ENCODE results near the gene MEGF6. TPM values are rescaled to one million over a fixed set of nuclear protein-coding genes. Genes with fewer than 3 reads are reported as not detected.

The MEGF6 gene
- total and polyA plus RNA-seq, 4 donors = 6.0 to 19.9 (median 15.3) TPM

GRCh38 chr1:3638027-3638426 is 26.7 kb upstream of the MEGF6 start:
- H3K27me3 ChIP-seq (ENCODE audit: control insufficient read depth, insufficient read depth, low read length) = no peaks in the 10 kb centered on the region
- no peaks in the 10 kb centered on the region for H3K9me3 ChIP-seq (ENCODE audit: control insufficient read depth, insufficient read depth, low read length)
- H3K36me3 ChIP-seq (ENCODE audit: control insufficient read depth, insufficient read depth, low read length) = peaks cover 92% of the 10 kb centered on the region
- DNase-seq (ENCODE audit: low read depth in 4 of 6, low spot score in 6 of 6) = no peak
- no peak overlapping the region for H3K4me3 ChIP-seq (ENCODE audit: low read depth, low read length)
- no peak overlapping the region for H3K27ac ChIP-seq (ENCODE audit: low read depth, low read length)
- WGBS (ENCODE audit: insufficient coverage) = 89% methylated on average over 11 of the region's 12 CpGs
- no peaks in the 10 kb centered on the region for H3K4me1 ChIP-seq (ENCODE audit: control insufficient read depth, insufficient read depth, low read length)

GRCh38 chr1:3636531-3636930 is 25.2 kb upstream of the MEGF6 start:
- 98% methylated on average over 10 of the region's 11 CpGs for WGBS (ENCODE audit: insufficient coverage)
- H3K4me1 ChIP-seq (ENCODE audit: control insufficient read depth, insufficient read depth, low read length) = no peaks in the 10 kb centered on the region
- H3K9me3 ChIP-seq (ENCODE audit: control insufficient read depth, insufficient read depth, low read length) = no peaks in the 10 kb centered on the region
- peaks cover 98% of the 10 kb centered on the region for H3K36me3 ChIP-seq (ENCODE audit: control insufficient read depth, insufficient read depth, low read length)
- no peaks in the 10 kb centered on the region for H3K27me3 ChIP-seq (ENCODE audit: control insufficient read depth, insufficient read depth, low read length)
- no peak overlapping the region for H3K27ac ChIP-seq (ENCODE audit: low read depth, low read length)
- DNase-seq (ENCODE audit: low read depth in 4 of 6, low spot score in 6 of 6) = no peak
- H3K4me3 ChIP-seq (ENCODE audit: low read depth, low read length) = no peak overlapping the region

DNA sequence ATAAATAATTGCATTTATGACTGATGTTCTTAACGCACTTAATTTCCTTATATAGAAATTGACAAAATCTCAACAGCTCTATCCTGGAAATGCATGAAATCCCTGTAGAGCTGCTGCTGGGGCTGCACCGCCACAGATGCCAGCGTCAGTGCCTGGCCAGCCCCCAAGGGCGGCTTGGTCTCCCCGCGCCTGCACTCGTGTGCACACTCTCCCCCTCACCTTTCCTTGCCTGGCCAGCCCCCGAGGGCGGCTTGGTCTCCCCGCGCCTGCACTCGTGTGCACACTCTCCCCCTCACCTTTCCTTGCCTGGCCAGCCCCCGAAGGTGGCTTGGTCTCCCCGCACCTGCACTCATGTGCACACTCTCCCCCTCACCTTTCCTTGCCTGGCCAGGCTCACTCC is 24.8 kb upstream of the MEGF6 start:
- WGBS (ENCODE audit: insufficient coverage) = 97% methylated on average over 12 of the region's 14 CpGs
- Histone ChIP-seq H3K27me3 (ENCODE audit: control insufficient read depth, insufficient read depth, low read length) (no peaks in the 10 kb centered on the region), H3K27ac (ENCODE audit: low read depth, low read length) (no peak overlapping the region), H3K4me1 (ENCODE audit: control insufficient read depth, insufficient read depth, low read length) (no peaks in the 10 kb centered on the region), H3K9me3 (ENCODE audit: control insufficient read depth, insufficient read depth, low read length) (no peaks in the 10 kb centered on the region), H3K36me3 (ENCODE audit: control insufficient read depth, insufficient read depth, low read length) (peaks cover 98% of the 10 kb centered on the region), H3K4me3 (ENCODE audit: low read depth, low read length) (no peak overlapping the region)
- no peak for DNase-seq (ENCODE audit: low read depth in 4 of 6, low spot score in 6 of 6)

DNA sequence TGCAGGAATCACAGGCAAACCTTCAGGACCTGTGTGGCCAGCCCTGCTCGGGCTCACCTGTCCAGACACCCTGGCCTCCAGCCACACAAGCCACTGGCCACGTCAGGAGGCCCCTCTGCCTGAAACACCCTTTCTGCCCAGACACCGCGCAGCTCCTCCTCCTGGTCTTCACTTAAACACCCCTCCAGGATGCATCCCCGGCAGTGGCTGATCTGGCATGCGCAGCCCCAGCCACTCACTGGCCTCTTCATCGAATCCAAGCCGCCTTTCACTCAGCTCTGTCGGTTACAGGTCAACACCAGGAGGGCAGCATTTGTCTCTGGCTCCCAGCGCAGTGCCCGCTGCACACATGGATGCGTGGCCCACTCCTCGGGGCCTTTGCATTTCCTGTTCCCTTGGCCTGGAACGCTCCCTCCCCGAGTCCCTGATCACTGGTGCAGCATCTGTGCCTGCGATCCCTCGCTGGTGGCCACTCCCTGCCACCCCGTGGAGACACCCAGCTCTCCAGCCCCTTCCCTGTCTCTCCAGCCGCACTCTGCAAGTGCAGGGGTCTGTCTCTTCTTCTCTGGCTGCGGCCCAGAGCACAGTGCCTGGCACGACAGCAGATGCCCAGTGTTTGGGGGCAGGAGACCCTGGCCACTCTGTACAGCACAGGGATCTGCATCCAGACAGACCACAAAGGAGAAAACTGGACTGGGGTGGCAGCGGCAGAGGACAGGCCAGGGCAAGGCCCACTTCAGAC is 22.9 kb upstream of the MEGF6 start:
- Histone ChIP-seq H3K36me3 (ENCODE audit: control insufficient read depth, insufficient read depth, low read length) (peaks cover 98% of the 10 kb centered on the region), H3K4me3 (ENCODE audit: low read depth, low read length) (no peak overlapping the region), H3K9me3 (ENCODE audit: control insufficient read depth, insufficient read depth, low read length) (no peaks in the 10 kb centered on the region), H3K4me1 (ENCODE audit: control insufficient read depth, insufficient read depth, low read length) (no peaks in the 10 kb centered on the region), H3K27ac (ENCODE audit: low read depth, low read length) (no peak overlapping the region), H3K27me3 (ENCODE audit: control insufficient read depth, insufficient read depth, low read length) (no peaks in the 10 kb centered on the region)
- 91% methylated on average over 22 of the region's 22 CpGs for WGBS (ENCODE audit: insufficient coverage)
- DNase-seq (ENCODE audit: low read depth in 4 of 6, low spot score in 6 of 6) = no peak

GRCh38 chr1:3633344-3634058 is 22.2 kb upstream of the MEGF6 start:
- H3K4me3 ChIP-seq (ENCODE audit: low read depth, low read length) = no peak overlapping the region
- H3K9me3 ChIP-seq (ENCODE audit: control insufficient read depth, insufficient read depth, low read length) = no peaks in the 10 kb centered on the region
- H3K4me1 ChIP-seq (ENCODE audit: control insufficient read depth, insufficient read depth, low read length) = no peaks in the 10 kb centered on the region
- 97% methylated on average over 23 of the region's 28 CpGs for WGBS (ENCODE audit: insufficient coverage)
- no peaks in the 10 kb centered on the region for H3K27me3 ChIP-seq (ENCODE audit: control insufficient read depth, insufficient read depth, low read length)
- DNase-seq (ENCODE audit: low read depth in 4 of 6, low spot score in 6 of 6) = no peak
- peaks cover 98% of the 10 kb centered on the region for H3K36me3 ChIP-seq (ENCODE audit: control insufficient read depth, insufficient read depth, low read length)
- H3K27ac ChIP-seq (ENCODE audit: low read depth, low read length) = no peak overlapping the region

- no peaks in the 10 kb centered on the region for H3K4me1 ChIP-seq (ENCODE audit: control insufficient read depth, insufficient read depth, low read length)
- no peaks in the 10 kb centered on the region for H3K27me3 ChIP-seq (ENCODE audit: control insufficient read depth, insufficient read depth, low read length)
- DNase-seq (ENCODE audit: low read depth in 4 of 6, low spot score in 6 of 6) = no peak
- peaks cover 98% of the 10 kb centered on the region for H3K36me3 ChIP-seq (ENCODE audit: control insufficient read depth, insufficient read depth, low read length)
- 95% methylated on average over 23 of the region's 26 CpGs for WGBS (ENCODE audit: insufficient coverage)
- H3K4me3 ChIP-seq (ENCODE audit: low read depth, low read length) = no peak overlapping the region
- no peaks in the 10 kb centered on the region for H3K9me3 ChIP-seq (ENCODE audit: control insufficient read depth, insufficient read depth, low read length)
- no peak overlapping the region for H3K27ac ChIP-seq (ENCODE audit: low read depth, low read length)
Observed at GRCh38 chr1:3632716-3633343, 21.5 kb upstream of the MEGF6 start.

DNA sequence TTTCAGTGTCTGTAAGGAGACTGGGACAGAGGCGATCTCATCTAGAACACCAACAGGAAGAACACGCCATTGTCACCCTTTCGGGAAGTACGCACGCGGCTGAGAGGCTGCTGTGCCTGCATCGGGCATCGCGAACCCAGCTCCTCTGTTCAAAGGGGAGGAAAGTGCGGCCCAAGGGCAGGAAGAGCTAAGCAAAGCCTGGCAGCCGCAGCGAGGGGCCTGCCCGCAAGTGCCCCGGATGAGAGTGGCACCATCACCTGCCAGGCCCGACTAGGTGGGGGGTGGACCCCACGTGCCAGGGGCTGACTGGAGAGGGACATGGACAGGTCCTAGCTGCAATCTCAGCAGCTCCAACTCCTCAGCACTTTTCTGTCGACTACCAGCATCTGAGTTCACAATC is 21.0 kb upstream of the MEGF6 start:
- H3K27ac ChIP-seq (ENCODE audit: low read depth, low read length) = no peak overlapping the region

DNA sequence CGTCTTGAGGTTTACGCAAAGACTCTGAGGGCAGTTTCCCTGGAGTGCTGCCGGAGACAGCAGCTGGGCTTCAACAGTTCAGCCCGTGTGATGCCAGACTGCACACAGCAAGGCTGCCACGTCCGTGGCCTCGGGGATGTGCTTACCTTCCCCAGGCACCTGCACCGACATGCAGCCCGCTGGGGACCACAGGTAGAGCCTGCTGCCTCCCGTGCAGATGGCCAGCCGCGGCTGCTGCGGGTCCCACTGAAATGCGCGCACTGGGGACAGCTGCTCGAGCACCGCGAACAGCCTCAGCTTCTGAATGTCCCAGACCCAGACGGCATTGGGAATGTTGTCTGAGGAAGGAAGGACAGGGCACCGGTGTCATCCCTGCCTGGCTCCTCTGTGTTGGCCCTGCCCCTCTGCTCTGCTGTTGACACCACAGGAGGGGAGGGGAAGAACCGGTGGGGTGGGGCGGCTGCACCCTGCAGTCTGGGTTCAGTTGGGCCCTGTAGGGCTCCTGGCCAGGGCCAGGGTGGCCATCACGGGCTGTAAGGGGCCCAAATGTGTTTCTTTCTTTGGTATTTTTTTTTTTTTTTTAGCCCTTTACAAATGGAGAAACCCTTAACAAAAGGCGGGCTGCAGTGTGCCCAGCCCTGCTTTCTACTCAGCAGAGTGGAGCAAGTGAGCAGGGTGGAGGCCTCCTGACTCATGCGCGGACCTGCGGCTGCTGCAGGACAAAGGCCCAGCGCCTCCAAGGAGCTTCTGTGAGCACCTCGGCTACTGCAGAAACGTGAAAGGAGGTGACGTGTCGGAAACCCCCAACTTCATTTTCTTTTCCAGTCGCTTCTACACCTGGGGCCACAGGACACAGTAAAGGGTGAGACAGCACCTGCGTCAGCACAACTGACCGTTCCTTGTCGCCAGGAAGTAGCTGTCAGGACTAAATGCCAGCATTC is 20.3 kb upstream of the MEGF6 start:
- Histone ChIP-seq H3K36me3 (ENCODE audit: control insufficient read depth, insufficient read depth, low read length) (peaks cover 98% of the 10 kb centered on the region), H3K27me3 (ENCODE audit: control insufficient read depth, insufficient read depth, low read length) (no peaks in the 10 kb centered on the region), H3K4me1 (ENCODE audit: control insufficient read depth, insufficient read depth, low read length) (no peaks in the 10 kb centered on the region), H3K27ac (ENCODE audit: low read depth, low read length) (no peak overlapping the region), H3K4me3 (ENCODE audit: low read depth, low read length) (no peak overlapping the region), H3K9me3 (ENCODE audit: control insufficient read depth, insufficient read depth, low read length) (no peaks in the 10 kb centered on the region)
- WGBS (ENCODE audit: insufficient coverage) = 81% methylated on average over 35 of the region's 36 CpGs
- no peak for DNase-seq (ENCODE audit: low read depth in 4 of 6, low spot score in 6 of 6)

More for the DNA sequence above, 21.0 kb upstream of the MEGF6 start:
- Histone ChIP-seq H3K9me3 (ENCODE audit: control insufficient read depth, insufficient read depth, low read length) (no peaks in the 10 kb centered on the region), H3K27me3 (ENCODE audit: control insufficient read depth, insufficient read depth, low read length) (no peaks in the 10 kb centered on the region), H3K36me3 (ENCODE audit: control insufficient read depth, insufficient read depth, low read length) (peaks cover 98% of the 10 kb centered on the region), H3K4me1 (ENCODE audit: control insufficient read depth, insufficient read depth, low read length) (no peaks in the 10 kb centered on the region), H3K4me3 (ENCODE audit: low read depth, low read length) (no peak overlapping the region)
- WGBS (ENCODE audit: insufficient coverage) = 90% methylated on average over 15 of the region's 17 CpGs
- DNase-seq (ENCODE audit: low read depth in 4 of 6, low spot score in 6 of 6) = no peak

GRCh38 chr1:3630914-3631313 is 19.6 kb upstream of the MEGF6 start:
- peaks cover 93% of the 10 kb centered on the region for H3K36me3 ChIP-seq (ENCODE audit: control insufficient read depth, insufficient read depth, low read length)
- 73% methylated on average over 9 of the region's 9 CpGs for WGBS (ENCODE audit: insufficient coverage)

More at GRCh38 chr1:3630914-3631313, 19.6 kb upstream of the MEGF6 start:
- no peaks in the 10 kb centered on the region for H3K27me3 ChIP-seq (ENCODE audit: control insufficient read depth, insufficient read depth, low read length)
- H3K27ac ChIP-seq (ENCODE audit: low read depth, low read length) = no peak overlapping the region
- H3K9me3 ChIP-seq (ENCODE audit: control insufficient read depth, insufficient read depth, low read length) = no peaks in the 10 kb centered on the region
- no peak for DNase-seq (ENCODE audit: low read depth in 4 of 6, low spot score in 6 of 6)
- H3K4me3 ChIP-seq (ENCODE audit: low read depth, low read length) = no peak overlapping the region
- no peaks in the 10 kb centered on the region for H3K4me1 ChIP-seq (ENCODE audit: control insufficient read depth, insufficient read depth, low read length)
